Small intestine (tissue), 7 donors: ENCODE measurements around the gene SHISA8. TPM values are rescaled to one million over a fixed set of nuclear protein-coding genes. Genes with fewer than 3 reads are reported as not detected.
"Not testable (repeated sequence)": the region's sequence is repeated elsewhere in the genome, so short reads cannot be mapped to it uniquely, and the experiment has no call there.

Source experiments
- DNase-seq, 2 donors: peaks; one replicate each; pipeline versions ENCODE4 v3.0.0 to v3.0.0-alpha.2; 2013
- FAIRE-seq: peaks from 2 replicates; lab custom pipeline; 2012; peaks lifted over from hg19 to GRCh38; lab: Jason Lieb, UNC
- H3K27ac ChIP-seq, 3 donors: one replicate each; pipeline ENCODE4 v1.5.1; 2013; ENCODE audit warnings: low read length in 2 of 3, mild to moderate bottlenecking in 2 of 3, control low read depth in 1 of 3, inconsistent platforms in 1 of 3, low read depth in 1 of 3, moderate library complexity in 1 of 3
- H3K27me3 ChIP-seq, 3 donors: one replicate each; pipeline ENCODE4 v1.6.1; 2013; ENCODE audit warnings: low read length in 3 of 3, inconsistent platforms in 1 of 3; ENCODE audit not compliant: control insufficient read depth in 3 of 3, insufficient read depth in 3 of 3
- H3K36me3 ChIP-seq, 3 donors: one replicate each; pipeline ENCODE4 v1.6.1; 2013; ENCODE audit warnings: low read length in 3 of 3, inconsistent platforms in 1 of 3, low read depth in 1 of 3, mild to moderate bottlenecking in 1 of 3, moderate library complexity in 1 of 3; ENCODE audit not compliant: control insufficient read depth in 3 of 3, insufficient read depth in 2 of 3
- H3K4me1 ChIP-seq, 3 donors: one replicate each; pipeline ENCODE4 v1.6.1; 2013; ENCODE audit warnings: low read length in 2 of 3, inconsistent platforms in 1 of 3, low read depth in 1 of 3, mild to moderate bottlenecking in 1 of 3, moderate library complexity in 1 of 3; ENCODE audit not compliant: control insufficient read depth in 3 of 3, insufficient read depth in 2 of 3
- H3K4me3 ChIP-seq, 3 donors: one replicate each; pipeline ENCODE4 v1.5.1; 2013; ENCODE audit warnings: low read length in 3 of 3, control low read depth in 1 of 3, inconsistent platforms in 1 of 3, low read depth in 1 of 3, mild to moderate bottlenecking in 1 of 3, moderate library complexity in 1 of 3
- H3K9me3 ChIP-seq, 2 donors: one replicate each; pipeline ENCODE4 v1.6.1; 2013; ENCODE audit warnings: low read depth in 1 of 2, low read length in 1 of 2; ENCODE audit not compliant: control insufficient read depth in 2 of 2, insufficient read depth in 1 of 2
- WGBS, 3 donors: extraction: QIAGEN DNeasy Blood & Tissue Kit; methylation state at CpG; one replicate each; pipeline ENCODE4 v1.1.7; 2013; 5-methylcytosine and 5-hydroxymethylcytosine counted together
- polyA plus RNA-seq, 4 donors: library from polyadenylated mRNA; stranded (reverse) in 3 of 4; unstranded in 1 of 4; fragments of 200-250 nt in 3 of 4; fragments of 120-200 nt in 1 of 4; gene quantifications; one replicate each; pipeline versions ENCODE4 v1.2.1 to v1.2.3, GENCODE V29; 2013
- donor health status: healthy with polysubstance abuse.
- donor health status: control.
- donor health status: control.
- donor health status: Bipolar disorder and iron deficiency.
- donor health status: healthy.

Gene SHISA8
- polyA plus RNA-seq, 4 donors: 0.04 to 0.10 TPM; not detected in 2

DNA sequence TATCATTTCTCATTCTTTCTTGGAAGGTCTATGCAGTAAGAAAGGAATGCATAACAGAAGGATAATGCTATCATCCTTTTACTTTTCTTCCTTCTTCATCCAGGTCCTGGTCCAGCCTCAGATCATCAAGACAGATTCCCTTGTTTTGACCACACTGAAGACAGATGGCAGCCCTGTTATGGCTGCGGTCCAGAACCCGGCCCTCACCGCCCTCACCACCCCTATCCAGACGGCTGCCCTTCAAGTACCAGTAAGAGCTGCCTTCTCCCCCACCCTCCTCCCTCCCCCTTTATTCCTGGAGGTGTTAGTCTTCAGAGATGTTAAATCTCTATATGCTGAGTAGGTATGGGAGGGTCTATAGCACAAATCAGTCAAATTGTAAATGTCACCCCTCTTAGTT, 44.1 kb downstream of the SHISA8 start:
- Histone ChIP-seq H3K9me3 (no peaks in the 10 kb centered on the region), H3K4me1 (no peaks in the 10 kb centered on the region), H3K4me3 (no peak overlapping the region), H3K27ac (no peak overlapping the region), H3K36me3 (peaks cover 20 to 88% (median 30%) of the 10 kb centered on the region in 3 donors), H3K27me3 (no peaks in the 10 kb centered on the region)
- WGBS, 3 donors: 85 to 91% (median 88%) methylated on average over 4 of the region's 4 CpGs
- DNase-seq: no peak
- no peak for FAIRE-seq

DNA sequence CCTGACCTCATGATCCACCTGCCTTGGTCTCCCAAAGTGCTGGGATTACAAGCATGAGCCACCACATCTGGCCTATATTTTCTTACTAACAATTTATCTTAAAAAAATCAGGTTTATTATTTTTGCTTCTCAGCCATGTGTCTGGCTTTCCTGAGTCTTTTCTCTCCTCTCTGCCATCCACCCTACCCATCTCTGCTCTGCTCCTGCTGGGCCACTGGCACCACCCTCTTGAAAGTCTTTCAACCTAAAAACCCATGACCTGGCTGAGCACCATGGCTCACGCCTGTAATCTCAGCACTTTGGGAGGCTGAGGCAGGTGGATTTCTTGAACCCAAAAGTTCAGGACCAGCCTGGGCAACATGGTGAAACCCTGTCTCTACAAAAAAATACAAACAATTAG, 44.8 kb downstream of the SHISA8 start:
- not testable (repeated sequence) for H3K4me3 ChIP-seq, DNase-seq, FAIRE-seq, H3K9me3 ChIP-seq, H3K27me3 ChIP-seq, H3K4me1 ChIP-seq, H3K27ac ChIP-seq
- 86 to 100% (median 100%) methylated on average over 1 of the region's 1 CpG for WGBS, 3 donors
- peaks cover 14 to 84% (median 24%) of the 10 kb centered on the region in 3 donors for H3K36me3 ChIP-seq

DNA sequence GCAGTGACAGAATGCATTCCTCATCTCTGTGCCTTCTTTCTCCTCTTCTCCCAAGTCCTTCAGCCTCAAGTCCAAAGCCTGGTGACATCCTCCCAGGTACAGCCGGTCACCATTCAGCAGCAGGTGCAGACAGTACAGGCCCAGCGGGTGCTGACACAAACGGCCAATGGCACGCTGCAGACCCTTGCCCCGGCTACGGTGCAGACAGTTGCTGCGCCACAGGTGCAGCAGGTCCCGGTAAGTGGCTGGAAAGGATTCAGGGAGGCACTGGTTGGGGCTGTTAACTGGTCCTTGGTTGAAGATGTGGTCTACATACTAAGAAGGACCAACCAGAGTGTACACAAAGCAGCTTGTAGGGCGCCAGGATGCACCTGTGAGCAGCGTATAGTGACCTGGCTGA, 46.3 kb downstream of the SHISA8 start:
- H3K4me1 ChIP-seq: no peaks in the 10 kb centered on the region
- FAIRE-seq (no peak), DNase-seq (no peak)
- H3K27ac ChIP-seq: no peak overlapping the region
- 93 to 95% (median 95%) methylated on average over 10 of the region's 10 CpGs for WGBS, 3 donors
- no peak overlapping the region for H3K4me3 ChIP-seq
- no peaks in the 10 kb centered on the region for H3K27me3 ChIP-seq
- H3K9me3 ChIP-seq: no peaks in the 10 kb centered on the region
- peaks cover 7 to 71% (median 18%) of the 10 kb centered on the region in 3 donors for H3K36me3 ChIP-seq

DNA sequence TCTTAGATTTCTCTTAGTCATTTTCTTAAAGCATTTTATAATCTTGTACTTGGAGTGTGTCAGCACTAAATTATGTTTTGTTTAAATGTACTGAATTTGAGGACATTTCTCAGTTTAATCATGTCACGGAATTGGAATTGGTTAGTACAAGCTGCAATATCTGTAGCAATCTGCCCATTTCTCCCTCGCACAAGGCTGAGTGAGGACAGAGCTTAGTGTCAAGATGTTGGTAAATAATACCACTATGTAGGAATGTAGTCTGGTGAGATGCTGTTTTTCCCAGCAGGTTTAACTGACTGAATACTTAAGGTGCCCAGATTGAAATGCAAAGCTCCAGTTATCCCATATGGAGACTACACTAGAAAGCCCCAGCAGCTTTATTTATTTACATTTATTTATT, 51.4 kb downstream of the SHISA8 start:
- Histone ChIP-seq H3K9me3 (no peaks in the 10 kb centered on the region), H3K4me1 (peaks cover 1 to 21% (median 4%) of the 10 kb centered on the region in 3 donors), H3K27me3 (no peaks in the 10 kb centered on the region), H3K4me3 (no peak overlapping the region), H3K27ac (no peak overlapping the region), H3K36me3 (peaks cover 2 to 29% (median 8%) of the 10 kb centered on the region in 3 donors)
- no peak for FAIRE-seq
- no peak for DNase-seq
- 75 to 88% (median 83%) methylated on average over 2 of the region's 2 CpGs for WGBS, 3 donors

DNA sequence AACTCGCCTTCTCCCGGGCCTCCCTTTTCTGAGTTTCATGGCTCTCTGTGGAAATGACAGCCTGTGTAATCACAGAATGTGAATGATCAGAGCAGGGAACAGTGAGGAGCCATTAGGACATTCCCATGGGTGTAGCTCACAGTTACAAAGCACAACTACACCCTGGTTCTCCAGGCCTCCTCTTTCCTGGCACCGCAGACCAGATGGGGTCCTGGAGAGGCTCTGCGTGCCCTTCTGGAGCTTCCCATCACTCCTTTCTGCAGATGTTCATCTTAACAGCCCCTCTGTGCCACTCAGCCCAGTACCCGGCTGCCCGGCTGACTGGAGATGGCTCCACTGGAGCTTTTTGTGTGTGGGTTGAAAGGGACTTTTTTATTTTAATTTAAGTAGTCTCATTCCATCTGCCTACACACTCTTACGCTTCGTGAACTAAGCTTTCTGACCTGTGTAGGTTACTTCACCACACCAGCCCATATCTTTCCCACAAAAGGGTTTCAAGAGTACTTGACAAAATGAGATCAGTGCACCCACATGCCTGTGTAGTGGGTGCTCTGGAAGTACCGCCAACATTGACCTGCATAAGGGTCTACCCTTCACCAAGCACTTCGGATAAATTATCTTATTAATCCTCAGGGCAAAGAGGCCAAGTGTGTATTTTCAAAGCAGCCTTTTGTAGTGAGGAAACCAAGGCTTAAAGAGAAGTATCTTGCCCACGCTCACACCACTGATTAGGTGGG, 52.2 kb downstream of the SHISA8 start:
- FAIRE-seq: no peak
- peak overlapping the region; percentile 42 to 68 (median 62) for H3K27ac ChIP-seq
- H3K27me3 ChIP-seq: no peaks in the 10 kb centered on the region
- H3K9me3 ChIP-seq: no peaks in the 10 kb centered on the region
- H3K4me1 ChIP-seq: peaks cover 1 to 21% (median 5%) of the 10 kb centered on the region in 3 donors
- no peak for DNase-seq
- peaks cover 0 to 24% (median 6%) of the 10 kb centered on the region in 3 donors for H3K36me3 ChIP-seq
- WGBS, 3 donors: 64 to 82% (median 69%) methylated on average over 11 of the region's 11 CpGs
- no peak overlapping the region for H3K4me3 ChIP-seq

DNA sequence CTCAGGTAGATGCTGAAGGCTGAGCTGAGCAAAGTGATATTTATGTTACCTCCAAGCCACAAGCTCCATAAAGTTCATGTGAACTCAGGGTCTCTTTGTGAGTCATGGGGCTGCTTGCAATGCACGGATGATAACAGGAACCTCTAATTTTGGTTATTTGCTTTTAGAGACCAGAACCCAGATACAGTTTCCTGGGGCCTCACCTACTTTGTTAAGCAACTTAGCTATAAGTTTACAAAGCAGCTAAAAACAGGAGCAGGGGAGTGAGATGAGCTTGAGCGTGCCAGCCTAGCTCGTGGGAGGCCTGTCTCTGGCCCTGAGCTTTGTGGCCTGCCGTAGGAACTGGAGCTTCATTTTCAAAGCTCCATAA, 52.7 kb downstream of the SHISA8 start:
- FAIRE-seq (no peak), DNase-seq (peak in 1 of 2 donors; percentile 49)
- H3K4me3 ChIP-seq: no peak overlapping the region
- H3K4me1 ChIP-seq: peaks cover 2 to 25% (median 5%) of the 10 kb centered on the region in 3 donors
- 47 to 61% (median 49%) methylated on average over 4 of the region's 4 CpGs for WGBS, 3 donors
- peak overlapping the region; percentile 42 to 68 (median 62) for H3K27ac ChIP-seq
- H3K9me3 ChIP-seq: no peaks in the 10 kb centered on the region
- H3K27me3 ChIP-seq: no peaks in the 10 kb centered on the region
- peaks cover 0 to 18% (median 5%) of the 10 kb centered on the region in 3 donors for H3K36me3 ChIP-seq

Other genes starting within 250 kb of the SHISA8 start
- 100 to 1,000 TPM in 3 of 4 donors, 10 to 100 TPM in 1; 82.1 to 149 (median 113) TPM for gene SNU13, start 226.2 kb downstream of the SHISA8 start, polyA plus RNA-seq
- 10 to 100 TPM in 1 of 4 donors, 1 to 10 TPM in 3; 1.1 to 16.8 (median 4.2) TPM for gene MEI1, start 215.6 kb downstream of the SHISA8 start, polyA plus RNA-seq
- gene CCDC134, start 114.4 kb downstream of the SHISA8 start, polyA plus RNA-seq: 1 to 10 TPM; 2.2 to 7.6 (median 3.7) TPM
- 10 to 100 TPM; 14.1 to 82.2 (median 48.1) TPM for gene SREBF2, start 82.0 kb downstream of the SHISA8 start, polyA plus RNA-seq
- gene TNFRSF13C, start 11.7 kb upstream of the SHISA8 start, polyA plus RNA-seq: 1 to 10 TPM in 2 of 4 donors, under 1 TPM in 1, not detected in 1; 0.54 to 2.5 (median 1.3) TPM
- 10 to 100 TPM in 2 of 4 donors, 1 to 10 TPM in 2; 2.2 to 42.0 (median 8.0) TPM for gene CENPM, start 32.1 kb upstream of the SHISA8 start, polyA plus RNA-seq
- 1 to 10 TPM in 1 of 4 donors, under 1 TPM in 2, not detected in 1; 0.49 to 1.2 (median 0.81) TPM for gene SEPTIN3, start 54.4 kb upstream of the SHISA8 start, polyA plus RNA-seq
- gene WBP2NL, start 83.7 kb upstream of the SHISA8 start, polyA plus RNA-seq: 1 to 10 TPM in 3 of 4 donors, under 1 TPM in 1; 0.52 to 2.2 (median 1.5) TPM
- gene NAGA, start 155.7 kb upstream of the SHISA8 start, polyA plus RNA-seq: 10 to 100 TPM in 3 of 4 donors, 1 to 10 TPM in 1; 8.7 to 36.8 (median 17.1) TPM
- 10 to 100 TPM in 1 of 4 donors, 1 to 10 TPM in 3; 4.9 to 11.6 (median 9.2) TPM for gene PHETA2, start 159.2 kb upstream of the SHISA8 start, polyA plus RNA-seq
- 100 to 1,000 TPM in 3 of 4 donors, 10 to 100 TPM in 1; 98.4 to 304 (median 134) TPM for gene SMDT1, start 164.6 kb upstream of the SHISA8 start, polyA plus RNA-seq
- gene NDUFA6, start 175.7 kb upstream of the SHISA8 start, polyA plus RNA-seq: 100 to 1,000 TPM in 3 of 4 donors, 10 to 100 TPM in 1; 62.9 to 258 (median 151) TPM
- gene CYP2D6, start 215.7 kb upstream of the SHISA8 start, polyA plus RNA-seq: 100 to 1,000 TPM in 1 of 4 donors, 10 to 100 TPM in 1, 1 to 10 TPM in 2; 5.8 to 172 (median 22.4) TPM